ENCODE results near the gene TMSB10. TPM values are rescaled to one million over a fixed set of nuclear protein-coding genes. Genes with fewer than 3 reads are reported as not detected.

Gene TMSB10
- total RNA-seq: 9,817 and 15,030 TPM in 2 replicates

DNA sequence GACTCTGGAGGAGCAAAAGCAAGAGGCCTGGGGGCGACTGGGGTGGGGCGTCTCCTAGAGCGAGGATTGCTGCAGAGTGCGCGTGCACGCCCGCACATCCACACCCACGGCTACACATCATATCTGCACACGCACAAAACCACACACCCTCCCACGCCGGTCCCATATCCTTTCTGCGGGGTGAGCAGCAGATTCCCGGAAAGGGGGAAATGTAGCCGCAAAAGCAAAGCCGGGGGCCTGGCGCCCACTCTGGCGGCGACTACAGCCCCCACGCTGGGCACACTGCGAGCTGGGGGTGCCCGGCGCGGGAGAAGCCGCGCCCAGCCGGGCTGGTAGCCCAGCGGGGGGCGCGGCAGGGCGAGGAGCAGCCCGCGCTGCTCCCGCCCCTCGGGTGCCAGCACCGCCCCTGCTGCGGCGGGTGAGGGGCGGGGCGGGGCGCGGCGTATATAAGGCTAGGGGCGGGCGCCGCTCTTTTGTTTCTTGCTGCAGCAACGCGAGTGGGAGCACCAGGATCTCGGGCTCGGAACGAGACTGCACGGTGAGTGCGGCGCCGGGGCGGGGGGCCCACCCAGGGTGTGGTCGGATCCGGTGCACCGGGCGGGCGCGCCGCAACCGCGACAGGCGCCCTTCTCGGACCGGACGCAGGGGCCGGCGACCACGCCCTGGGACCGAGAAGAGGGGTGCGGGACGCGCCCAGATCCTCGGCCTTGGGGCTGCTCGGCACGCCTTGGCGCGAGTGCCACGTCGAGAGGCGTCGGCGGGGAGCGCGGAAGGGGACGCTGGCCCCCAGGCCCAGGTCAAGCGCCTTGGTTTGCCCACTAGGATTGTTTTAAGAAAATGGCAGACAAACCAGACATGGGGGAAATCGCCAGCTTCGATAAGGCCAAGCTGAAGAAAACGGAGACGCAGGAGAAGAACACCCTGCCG is at the start of gene TMSB10:
TMSB10 (plus strand) TSS at position 476 of the 927 bp plus-strand sequence.
- TF ChIP-seq, protein P1, sequence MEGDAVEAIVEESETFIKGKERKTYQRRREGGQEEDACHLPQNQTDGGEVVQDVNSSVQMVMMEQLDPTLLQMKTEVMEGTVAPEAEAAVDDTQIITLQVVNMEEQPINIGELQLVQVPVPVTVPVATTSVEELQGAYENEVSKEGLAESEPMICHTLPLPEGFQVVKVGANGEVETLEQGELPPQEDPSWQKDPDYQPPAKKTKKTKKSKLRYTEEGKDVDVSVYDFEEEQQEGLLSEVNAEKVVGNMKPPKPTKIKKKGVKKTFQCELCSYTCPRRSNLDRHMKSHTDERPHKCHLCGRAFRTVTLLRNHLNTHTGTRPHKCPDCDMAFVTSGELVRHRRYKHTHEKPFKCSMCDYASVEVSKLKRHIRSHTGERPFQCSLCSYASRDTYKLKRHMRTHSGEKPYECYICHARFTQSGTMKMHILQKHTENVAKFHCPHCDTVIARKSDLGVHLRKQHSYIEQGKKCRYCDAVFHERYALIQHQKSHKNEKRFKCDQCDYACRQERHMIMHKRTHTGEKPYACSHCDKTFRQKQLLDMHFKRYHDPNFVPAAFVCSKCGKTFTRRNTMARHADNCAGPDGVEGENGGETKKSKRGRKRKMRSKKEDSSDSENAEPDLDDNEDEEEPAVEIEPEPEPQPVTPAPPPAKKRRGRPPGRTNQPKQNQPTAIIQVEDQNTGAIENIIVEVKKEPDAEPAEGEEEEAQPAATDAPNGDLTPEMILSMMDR (conservative IDR thresholded peaks at IDR 0.05; ENCODE audit: low read depth, low read length): no peak
- no peak for DNase-seq (ENCODE audit: low read depth)
- H3K4me3 ChIP-seq (ENCODE audit: low read depth, low read length): peak within 1 kb of the TSS; percentile 94

DNA sequence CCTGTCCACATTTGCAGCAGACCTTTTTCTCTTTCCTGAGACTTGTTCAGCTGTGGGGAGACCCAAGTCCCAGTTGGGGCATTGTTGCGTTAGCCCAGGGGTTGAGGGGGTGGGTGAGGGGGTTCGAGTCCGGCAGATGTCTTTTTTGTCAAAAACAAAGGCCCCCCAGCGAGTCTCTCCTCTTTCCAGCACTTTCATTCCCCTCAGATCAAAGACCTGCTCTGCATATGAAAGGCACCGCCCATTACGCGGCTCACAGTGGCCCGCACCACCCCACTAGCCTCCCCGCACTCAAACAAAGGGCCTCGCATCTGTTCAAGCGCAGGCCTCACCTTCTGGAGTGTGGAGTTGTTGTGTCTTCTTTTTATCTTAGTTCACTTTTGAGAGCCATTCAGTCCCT is 49.7 kb upstream of the TMSB10 start:
- TF ChIP-seq, protein P1 (conservative IDR thresholded peaks at IDR 0.05; ENCODE audit: low read depth, low read length): no peak
- no peak overlapping the region for H3K4me3 ChIP-seq (ENCODE audit: low read depth, low read length)
- no peak for DNase-seq (ENCODE audit: low read depth)

DNA sequence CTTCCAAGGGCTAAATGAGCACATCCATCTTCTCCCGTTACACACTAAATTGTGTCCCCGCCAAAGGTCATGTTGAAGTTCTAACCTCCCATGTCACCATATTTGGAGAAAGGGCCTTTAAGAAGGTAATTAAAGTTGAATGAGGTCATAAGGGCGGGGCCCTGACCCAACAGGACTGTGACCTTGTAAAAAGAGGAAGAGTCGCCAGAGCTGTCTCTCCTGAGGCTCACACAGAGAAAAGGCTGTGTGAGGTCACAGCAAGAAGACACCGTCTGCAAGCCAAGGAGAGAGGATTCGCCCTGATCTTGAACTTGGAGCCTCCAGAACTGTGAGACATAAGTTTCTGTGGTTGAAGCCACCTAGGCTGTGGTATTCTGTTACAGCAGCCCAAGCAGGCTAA is 48.7 kb upstream of the TMSB10 start:
- H3K4me3 ChIP-seq (ENCODE audit: low read depth, low read length): no peak overlapping the region
- TF ChIP-seq, protein P1 (conservative IDR thresholded peaks at IDR 0.05; ENCODE audit: low read depth, low read length): no peak
- no peak for DNase-seq (ENCODE audit: low read depth)

- no peak overlapping the region for H3K4me3 ChIP-seq (ENCODE audit: low read depth, low read length)
- TF ChIP-seq, protein P1 (conservative IDR thresholded peaks at IDR 0.05; ENCODE audit: low read depth, low read length): no peak
- DNase-seq (ENCODE audit: low read depth): no peak
These were observed 47.9 kb upstream of the TMSB10 start for GRCh38 chr2:84857566-84857965.

DNA sequence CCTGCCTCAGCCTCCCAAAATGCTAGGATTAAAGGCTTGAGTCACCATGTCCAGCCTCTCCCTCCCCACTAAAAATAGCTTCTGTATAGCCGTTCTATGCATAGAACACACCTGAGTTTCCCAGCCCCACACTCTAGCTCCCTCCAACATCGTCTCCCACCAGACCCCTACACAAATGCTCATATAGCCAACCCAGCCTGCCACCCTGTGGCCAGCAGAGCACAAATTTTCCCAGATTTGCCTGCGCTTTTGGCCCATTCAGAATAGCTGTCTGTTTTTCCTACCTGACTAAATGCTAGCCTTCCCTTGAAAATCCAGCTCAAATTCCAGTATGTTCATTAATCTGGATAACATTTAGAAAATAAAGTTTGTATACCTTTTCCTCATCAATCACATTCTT is 47.3 kb upstream of the TMSB10 start:
- no peak for DNase-seq (ENCODE audit: low read depth)
- H3K4me3 ChIP-seq (ENCODE audit: low read depth, low read length): no peak overlapping the region
- TF ChIP-seq, protein P1 (conservative IDR thresholded peaks at IDR 0.05; ENCODE audit: low read depth, low read length): peak; percentile 45

DNA sequence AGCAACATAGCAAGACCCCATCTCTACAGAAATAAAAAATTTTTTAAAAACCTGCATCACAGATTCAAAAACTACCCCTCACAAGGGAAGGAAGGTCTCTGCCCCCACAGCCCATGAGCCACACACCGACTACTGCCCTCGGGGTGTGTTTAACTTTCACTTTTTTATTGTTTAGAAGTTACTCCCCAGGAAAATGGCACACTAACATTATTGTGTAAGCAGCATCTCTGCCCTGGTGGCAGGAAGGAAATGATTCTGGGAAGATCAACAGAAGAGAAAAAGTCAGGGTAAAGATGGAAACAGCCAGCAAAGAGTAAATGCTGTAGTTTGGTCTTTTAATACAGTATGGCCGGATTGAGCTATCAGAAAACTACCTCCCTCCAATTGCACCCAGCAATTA is 46.5 kb upstream of the TMSB10 start:
- DNase-seq (ENCODE audit: low read depth): no peak
- TF ChIP-seq, protein P1 (conservative IDR thresholded peaks at IDR 0.05; ENCODE audit: low read depth, low read length): no peak

GRCh38 chr2:84861539-84861938 is 43.9 kb upstream of the TMSB10 start:
- TF ChIP-seq, protein P1 (conservative IDR thresholded peaks at IDR 0.05; ENCODE audit: low read depth, low read length): no peak

More for the DNA sequence above, 46.5 kb upstream of the TMSB10 start:
- H3K4me3 ChIP-seq (ENCODE audit: low read depth, low read length): no peak overlapping the region

More at GRCh38 chr2:84861539-84861938, 43.9 kb upstream of the TMSB10 start:
- H3K4me3 ChIP-seq (ENCODE audit: low read depth, low read length): no peak overlapping the region
- no peak for DNase-seq (ENCODE audit: low read depth)

Data from epithelial cell of proximal tubule (primary cell).